HG03460 (cell line): ENCODE data around the gene HYAL1.

Experiments
- ATAC-seq: cut with Tn5 transposase; IDR thresholded peaks from one replicate; pipeline ENCODE4 v1.9.1; 2021; ENCODE audit not compliant: unreplicated experiment

The HYAL1 gene, protein sequence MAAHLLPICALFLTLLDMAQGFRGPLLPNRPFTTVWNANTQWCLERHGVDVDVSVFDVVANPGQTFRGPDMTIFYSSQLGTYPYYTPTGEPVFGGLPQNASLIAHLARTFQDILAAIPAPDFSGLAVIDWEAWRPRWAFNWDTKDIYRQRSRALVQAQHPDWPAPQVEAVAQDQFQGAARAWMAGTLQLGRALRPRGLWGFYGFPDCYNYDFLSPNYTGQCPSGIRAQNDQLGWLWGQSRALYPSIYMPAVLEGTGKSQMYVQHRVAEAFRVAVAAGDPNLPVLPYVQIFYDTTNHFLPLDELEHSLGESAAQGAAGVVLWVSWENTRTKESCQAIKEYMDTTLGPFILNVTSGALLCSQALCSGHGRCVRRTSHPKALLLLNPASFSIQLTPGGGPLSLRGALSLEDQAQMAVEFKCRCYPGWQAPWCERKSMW

DNA sequence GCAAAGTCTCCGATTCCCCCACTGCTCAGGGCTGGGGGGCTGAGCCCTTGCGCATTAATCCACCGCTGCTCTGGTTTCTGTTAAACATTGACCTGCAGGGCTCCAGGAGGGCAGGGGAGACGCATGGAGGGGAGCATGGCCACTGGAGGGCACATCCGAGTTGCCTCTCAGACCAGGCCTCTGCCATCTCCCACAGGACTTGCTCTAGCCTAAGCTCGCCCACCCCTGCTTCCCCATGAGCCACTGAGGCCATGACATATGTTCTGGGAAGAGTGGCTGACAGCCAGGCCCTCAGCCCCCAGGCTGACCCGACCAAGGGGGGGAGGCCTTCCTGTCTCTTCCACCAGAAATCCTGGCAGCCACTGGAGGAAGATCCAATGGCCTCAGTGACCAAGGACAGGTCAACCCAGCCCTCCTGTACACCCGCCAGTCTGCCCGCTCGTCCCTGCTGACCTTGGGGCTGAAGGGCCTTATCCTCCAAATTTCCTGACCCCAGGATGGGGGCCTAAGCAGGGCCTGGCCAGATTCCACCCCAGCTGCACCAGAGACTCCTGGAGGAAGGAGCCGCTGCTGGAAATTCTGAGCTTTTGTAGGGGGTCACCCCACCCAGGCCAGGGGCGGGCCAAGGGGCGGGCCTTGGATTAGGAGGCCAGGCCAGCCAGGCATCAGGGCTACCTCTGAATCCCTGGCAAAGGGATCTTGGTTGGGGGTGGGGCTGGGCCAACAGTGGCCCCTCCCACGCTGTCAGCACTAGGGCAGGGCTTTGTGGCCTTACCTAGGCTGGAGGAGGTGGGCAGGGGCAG lies at the start of gene HYAL1:
Gene HYAL1, minus strand, starts transcription at position 562 of the 803 bp plus-strand sequence. CDS start 618 bp downstream, outside the sequence.
- ATAC-seq, result no peak

DNA sequence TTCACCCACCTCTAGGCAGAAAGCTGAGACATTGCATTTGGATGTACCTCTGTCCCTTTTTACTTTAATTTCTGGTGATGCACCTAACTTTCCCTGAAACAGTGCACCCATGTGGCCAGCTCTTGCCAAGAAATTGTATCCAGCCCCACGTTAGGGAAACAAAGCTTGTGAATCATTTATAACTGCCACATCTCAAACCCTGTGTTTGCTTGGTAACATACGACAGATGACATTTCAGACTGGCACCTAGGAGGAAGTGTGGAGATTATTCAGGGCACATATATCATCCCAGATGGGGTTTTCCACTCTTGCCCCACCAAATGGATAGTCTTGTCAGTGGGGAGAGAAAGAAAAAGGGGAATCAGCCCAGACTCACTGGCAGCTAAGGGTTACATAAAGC lies 49.4 kb upstream of the HYAL1 start:
- no peak for ATAC-seq

- ATAC-seq, result no peak
These were observed 47.9 kb upstream of the HYAL1 start for GRCh38 chr3:50351323-50351697.

DNA sequence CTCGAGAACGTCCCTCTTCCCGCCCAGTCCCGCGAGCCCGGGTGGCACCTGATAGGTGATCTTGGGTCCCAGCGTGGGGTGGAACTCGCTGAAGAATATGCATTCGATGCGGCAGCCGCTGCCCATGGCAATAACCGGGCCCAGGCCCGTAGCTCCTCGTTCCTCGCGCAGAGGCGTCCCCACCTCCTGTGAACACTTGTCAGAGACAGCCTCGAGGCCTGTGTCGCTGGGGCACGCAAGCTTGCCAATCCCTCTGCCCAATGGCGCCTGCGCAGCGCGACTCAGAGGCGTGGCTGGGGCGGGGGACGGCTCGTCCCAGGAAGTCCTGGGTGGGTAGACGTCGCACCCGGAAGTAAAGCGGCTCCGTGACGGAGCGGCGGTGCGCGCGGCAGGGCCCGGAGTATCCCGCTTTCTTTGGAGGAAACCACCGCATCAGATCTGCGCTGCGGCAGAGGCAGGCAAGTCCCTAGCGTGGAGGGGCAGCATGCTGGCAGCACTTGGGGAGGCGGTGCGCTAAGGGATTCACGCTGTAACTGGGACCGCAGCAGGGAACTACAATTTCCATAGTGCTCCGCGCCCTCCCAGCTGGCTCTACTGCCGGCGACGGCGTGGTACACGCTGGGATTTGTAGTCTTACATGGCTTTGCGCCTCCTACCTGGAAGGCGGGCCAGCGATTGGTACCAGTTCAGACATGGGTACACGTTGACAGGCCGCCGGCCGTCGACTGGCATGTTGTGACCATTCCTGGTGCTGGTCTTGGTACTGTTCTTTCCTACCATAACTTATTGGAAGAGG lies 47.4 kb upstream of the HYAL1 start, which contains the start of the genes CYB561D2 and NPRL2:
Gene CYB561D2, plus strand, starts transcription at position 336 of the 796 bp plus-strand sequence. CDS start 572 bp downstream, outside the sequence.
Gene NPRL2, minus strand, starts transcription at position 249 of the 796 bp plus-strand sequence. Its CDS starts 123 bp downstream, at position 126.
- ATAC-seq, result peak; percentile 84

GRCh38 chr3:50350213-50350526 lies 46.8 kb upstream of the HYAL1 start:
- no peak for ATAC-seq

DNA sequence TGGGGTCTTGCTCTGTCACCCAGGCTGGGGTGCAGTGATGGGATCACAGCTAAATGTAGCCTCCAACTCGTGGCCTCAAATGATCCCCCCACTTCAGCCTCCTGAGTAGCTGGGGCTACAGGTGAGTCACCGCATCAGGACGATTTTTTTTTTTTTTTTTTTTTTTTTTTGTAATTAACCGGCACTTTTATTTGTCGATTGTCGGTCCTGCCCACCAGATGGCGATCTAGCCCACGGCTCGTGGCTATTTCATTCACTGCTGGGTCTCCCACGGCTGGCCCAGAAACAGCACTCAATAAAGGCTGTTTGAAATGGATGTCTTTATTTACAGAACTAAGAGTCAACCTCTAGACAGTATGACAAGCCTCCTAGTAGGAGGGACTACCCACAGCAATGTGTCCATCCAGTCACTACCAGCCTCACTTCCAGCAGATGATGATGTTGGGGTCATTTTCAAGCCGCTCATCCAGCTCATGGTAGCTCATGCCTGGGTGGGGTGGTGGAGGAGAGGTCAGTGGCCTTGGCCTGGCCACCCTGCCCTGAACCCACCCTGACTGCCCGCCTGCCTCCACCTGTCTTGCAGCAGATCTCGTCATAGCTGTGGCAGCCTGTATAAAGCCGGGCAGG lies 43.9 kb upstream of the HYAL1 start:
- no peak for ATAC-seq

DNA sequence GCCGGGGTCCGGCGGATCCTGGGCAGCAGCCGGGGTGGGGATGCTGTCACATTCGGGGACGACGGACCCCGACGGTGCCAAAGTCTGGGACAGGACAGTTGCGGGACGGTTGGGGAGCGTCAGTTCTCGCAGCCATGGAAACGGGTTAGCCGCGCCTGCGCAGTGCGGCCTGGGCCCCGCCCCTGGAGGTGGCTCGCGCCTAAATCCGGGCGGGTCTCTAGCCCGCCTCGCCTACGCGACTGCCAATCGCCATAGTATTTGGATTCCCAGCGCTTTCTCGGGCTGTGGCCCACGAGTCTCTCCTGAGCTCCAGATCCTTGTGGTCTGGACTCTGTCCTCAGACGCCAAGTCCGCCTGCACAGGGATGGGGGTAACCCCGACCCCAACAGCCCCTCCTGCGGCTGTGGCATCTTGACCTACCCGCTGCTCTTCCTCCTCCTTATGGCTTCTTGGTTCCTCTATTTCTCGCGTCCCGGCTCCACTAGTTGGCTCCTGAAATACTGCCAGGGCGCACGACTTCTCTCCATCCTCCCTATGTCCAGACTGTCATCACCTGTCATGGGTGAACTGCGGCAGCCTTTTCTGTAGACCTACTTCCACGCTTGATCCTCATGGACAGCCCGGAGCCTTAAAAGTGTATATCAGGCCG lies 42.3 kb upstream of the HYAL1 start, which contains the start of gene ZMYND10:
Gene ZMYND10, minus strand, starts transcription at position 147 of the 649 bp plus-strand sequence. CDS start 153 bp downstream, outside the sequence.
- no peak for ATAC-seq

- ATAC-seq, result no peak
These were observed 41.6 kb upstream of the HYAL1 start for GRCh38 chr3:50345008-50345407.

GRCh38 chr3:50342813-50343633 lies 39.6 kb upstream of the HYAL1 start:
- ATAC-seq, result no peak

DNA sequence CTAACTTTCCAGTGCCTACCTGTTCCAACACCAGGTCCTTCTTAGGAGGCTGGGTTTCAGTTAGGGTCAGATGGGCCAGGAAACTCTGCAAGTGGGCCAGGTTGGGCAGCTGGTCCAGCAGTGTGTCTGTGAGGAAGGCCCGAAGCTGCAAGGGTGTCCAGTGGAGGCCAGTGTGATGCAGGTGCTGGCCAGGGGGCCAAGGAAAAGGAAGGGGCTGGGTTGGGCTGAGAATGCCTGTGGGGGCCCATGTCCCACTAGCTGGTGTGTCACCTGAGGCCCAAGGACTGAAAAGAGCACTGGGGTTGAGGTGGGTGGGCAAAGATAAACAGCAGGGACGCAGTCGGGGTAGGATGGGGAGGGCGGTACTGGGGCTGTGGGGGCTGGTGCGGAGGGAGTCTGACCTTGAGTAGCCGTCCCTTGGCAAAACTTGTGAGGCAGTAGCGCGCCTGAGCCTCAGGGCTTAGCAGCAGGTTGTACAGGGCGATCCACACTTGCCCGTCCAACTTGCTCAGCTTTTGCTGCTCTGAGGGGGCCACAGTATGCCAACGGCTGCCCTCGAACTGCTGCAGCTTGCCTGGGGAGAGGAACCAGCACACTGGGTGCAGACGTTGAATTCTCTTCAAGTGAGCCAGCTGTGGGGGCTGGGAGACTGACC lies 38.7 kb upstream of the HYAL1 start:
- ATAC-seq, result no peak

DNA sequence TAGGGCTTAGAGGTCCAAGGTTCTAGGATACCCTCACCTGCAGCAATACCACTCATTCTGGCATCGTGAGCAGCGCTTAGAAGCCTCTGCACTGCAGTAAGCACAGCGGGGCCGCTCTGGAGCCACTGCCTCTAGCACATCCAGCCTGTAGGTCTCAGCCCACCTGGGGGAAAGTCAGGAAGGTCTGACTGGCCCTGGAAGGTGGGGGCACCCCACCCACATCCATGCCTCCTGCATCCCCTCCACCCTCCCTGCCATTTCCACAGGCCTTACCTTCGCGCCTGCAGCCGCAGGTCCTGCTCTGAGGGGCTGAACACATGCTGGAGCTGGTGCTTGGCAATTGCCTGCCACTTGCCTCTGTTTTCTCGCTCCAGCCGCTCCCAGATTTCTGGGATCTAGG lies 38.2 kb upstream of the HYAL1 start:
- no peak for ATAC-seq

DNA sequence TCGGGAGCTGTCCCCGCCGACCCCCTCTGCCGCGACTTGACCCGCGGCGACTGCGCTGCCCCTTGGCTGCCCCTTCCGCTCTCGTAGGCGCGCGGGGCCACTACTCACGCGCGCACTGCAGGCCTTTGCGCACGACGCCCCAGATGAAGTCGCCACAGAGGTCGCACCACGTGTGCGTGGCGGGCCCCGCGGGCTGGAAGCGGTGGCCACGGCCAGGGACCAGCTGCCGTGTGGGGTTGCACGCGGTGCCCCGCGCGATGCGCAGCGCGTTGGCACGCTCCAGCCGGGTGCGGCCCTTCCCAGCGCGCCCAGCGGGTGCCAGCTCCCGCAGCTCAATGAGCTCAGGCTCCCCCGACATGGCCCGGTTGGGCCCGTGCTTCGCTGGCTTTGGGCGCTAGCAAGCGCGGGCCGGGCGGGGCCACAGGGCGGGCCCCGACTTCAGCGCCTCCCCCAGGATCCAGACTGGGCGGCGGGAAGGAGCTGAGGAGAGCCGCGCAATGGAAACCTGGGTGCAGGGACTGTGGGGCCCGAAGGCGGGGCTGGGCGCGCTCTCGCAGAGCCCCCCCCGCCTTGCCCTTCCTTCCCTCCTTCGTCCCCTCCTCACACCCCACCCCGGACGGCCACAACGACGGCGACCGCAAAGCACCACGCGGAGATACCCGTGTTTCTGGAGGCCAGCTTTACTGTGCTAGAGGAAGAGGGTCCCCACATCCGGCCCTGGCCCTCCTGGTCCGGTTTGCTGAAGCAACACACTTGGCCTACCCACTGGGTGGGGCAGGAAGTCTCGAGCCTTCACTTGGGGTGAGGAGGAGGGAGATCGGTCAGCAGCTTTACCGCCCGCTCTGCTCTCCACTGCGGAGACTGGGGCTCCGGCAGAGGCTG lies 37.3 kb upstream of the HYAL1 start, which contains the start of gene RASSF1:
Gene RASSF1, minus strand, starts transcription at position 389 of the 882 bp plus-strand sequence. Its CDS starts 31 bp downstream, at position 358.
- ATAC-seq, result no peak

DNA sequence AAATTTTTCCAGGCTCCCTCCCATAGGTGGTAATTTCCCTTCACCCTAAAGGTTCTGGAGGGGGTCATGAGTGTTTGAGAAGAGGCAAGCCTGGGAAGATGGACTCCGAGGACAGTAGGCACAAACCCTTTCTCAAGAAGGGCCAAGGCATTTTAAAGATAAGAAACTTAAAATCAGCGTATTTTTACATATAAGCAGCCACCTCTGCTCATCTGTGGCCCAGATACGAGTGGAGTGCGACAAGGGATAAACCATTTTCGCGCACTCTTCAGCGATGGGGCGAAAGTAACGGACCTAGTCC lies 36.7 kb upstream of the HYAL1 start:
- no peak for ATAC-seq

GRCh38 chr3:50339485-50340146 lies 36.2 kb upstream of the HYAL1 start:
- ATAC-seq, result no peak

DNA sequence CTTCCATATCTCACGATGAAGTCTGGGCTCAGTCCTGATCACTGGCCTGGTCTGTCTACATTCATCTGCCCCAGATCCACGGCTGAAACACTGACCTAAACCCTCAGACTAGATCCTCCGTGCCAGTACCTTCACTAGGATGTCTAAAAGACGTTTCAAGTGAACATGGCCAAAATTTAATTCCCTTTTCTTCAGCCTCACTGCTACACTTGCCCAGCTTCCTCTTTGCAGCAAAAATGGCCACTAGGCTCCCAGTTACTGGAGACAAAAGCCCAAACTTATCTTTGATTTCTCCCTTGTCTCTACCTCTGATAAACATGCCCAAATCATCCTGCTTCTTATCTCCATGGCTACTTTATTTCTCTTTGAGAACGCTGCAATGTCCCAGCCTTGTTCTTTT lies 35.6 kb upstream of the HYAL1 start:
- no peak for ATAC-seq

GRCh38 chr3:50337175-50337861 lies 33.9 kb upstream of the HYAL1 start:
- ATAC-seq, result peak; percentile 66
